ENCODE results near the gene ZNF709. TPM values are rescaled to one million over a fixed set of nuclear protein-coding genes. Genes with fewer than 3 reads are reported as not detected.
A peak's percentile ranks its signal among the peaks of the same experiment; 100 is the strongest.
"Not testable (repeated sequence)": the region's sequence is repeated elsewhere in the genome, so short reads cannot be mapped to it uniquely, and the experiment has no call there.

Gene ZNF709
- total RNA-seq: 1 to 10 TPM in 1 of 3 donors, under 1 TPM in 2; 0.58 to 1.4 (median 0.87) TPM

GRCh38 chr19:12484371-12485051 lies at the start of gene ZNF709:
TSS of gene ZNF709 (minus strand) at chr19:12484816. CDS start at chr19:12484657, 159 bp downstream.
- peak; percentile 100 for ATAC-seq
- H3K9me3 Mint-ChIP-seq: no peaks in the 10 kb centered on the region
- peaks cover 27% of the 10 kb centered on the region for H3K4me1 Mint-ChIP-seq (ENCODE audit: low read depth)
- H3K27me3 Mint-ChIP-seq (ENCODE audit: low read depth): no peaks in the 10 kb centered on the region
- no peaks in the 10 kb centered on the region for H3K36me3 Mint-ChIP-seq (ENCODE audit: insufficient read depth)
- H3K4me3 Mint-ChIP-seq: peak within 1 kb of the TSS; percentile 92
- peak; percentile 87 for DNase-seq

GRCh38 chr19:12527034-12527836 lies 42.6 kb upstream of the ZNF709 start:
- ATAC-seq (no peak), DNase-seq (no peak)
- H3K4me3 Mint-ChIP-seq: no peak overlapping the region
- H3K4me1 Mint-ChIP-seq (ENCODE audit: low read depth): peaks cover 2% of the 10 kb centered on the region
- H3K9me3 Mint-ChIP-seq: peaks cover 49% of the 10 kb centered on the region
- H3K36me3 Mint-ChIP-seq (ENCODE audit: insufficient read depth): peaks cover 76% of the 10 kb centered on the region
- H3K27me3 Mint-ChIP-seq (ENCODE audit: low read depth): no peaks in the 10 kb centered on the region

DNA sequence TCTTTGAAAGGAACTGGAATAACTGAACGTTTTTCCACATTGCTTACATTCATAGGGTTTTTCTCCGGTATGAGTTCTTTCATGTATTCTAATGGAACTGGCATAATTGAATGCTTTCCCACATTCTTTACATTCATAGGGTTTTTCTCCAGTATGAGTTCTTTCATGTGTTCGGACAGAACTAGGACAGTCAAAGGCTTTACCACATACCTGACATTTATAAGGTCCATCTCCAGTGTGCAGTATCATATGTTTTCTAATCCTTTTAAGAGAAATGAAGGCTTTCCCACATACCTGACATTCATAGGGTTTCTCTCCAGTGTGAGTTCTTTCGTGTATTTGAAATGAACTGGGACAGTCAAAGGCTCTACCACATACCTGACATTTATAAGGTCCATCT lies 41.9 kb upstream of the ZNF709 start:
- Mint-ChIP-seq H3K27me3 (ENCODE audit: low read depth) (no peaks in the 10 kb centered on the region), H3K4me1 (ENCODE audit: low read depth) (peaks cover 2% of the 10 kb centered on the region)

GRCh38 chr19:12521996-12522395 lies 37.4 kb upstream of the ZNF709 start:
- peaks cover 51% of the 10 kb centered on the region for H3K9me3 Mint-ChIP-seq

More for the DNA sequence above, 41.9 kb upstream of the ZNF709 start:
- H3K4me3 Mint-ChIP-seq: no peak overlapping the region
- DNase-seq (no peak), ATAC-seq (no peak)
- H3K36me3 Mint-ChIP-seq (ENCODE audit: insufficient read depth): peaks cover 76% of the 10 kb centered on the region
- H3K9me3 Mint-ChIP-seq: peaks cover 52% of the 10 kb centered on the region

DNA sequence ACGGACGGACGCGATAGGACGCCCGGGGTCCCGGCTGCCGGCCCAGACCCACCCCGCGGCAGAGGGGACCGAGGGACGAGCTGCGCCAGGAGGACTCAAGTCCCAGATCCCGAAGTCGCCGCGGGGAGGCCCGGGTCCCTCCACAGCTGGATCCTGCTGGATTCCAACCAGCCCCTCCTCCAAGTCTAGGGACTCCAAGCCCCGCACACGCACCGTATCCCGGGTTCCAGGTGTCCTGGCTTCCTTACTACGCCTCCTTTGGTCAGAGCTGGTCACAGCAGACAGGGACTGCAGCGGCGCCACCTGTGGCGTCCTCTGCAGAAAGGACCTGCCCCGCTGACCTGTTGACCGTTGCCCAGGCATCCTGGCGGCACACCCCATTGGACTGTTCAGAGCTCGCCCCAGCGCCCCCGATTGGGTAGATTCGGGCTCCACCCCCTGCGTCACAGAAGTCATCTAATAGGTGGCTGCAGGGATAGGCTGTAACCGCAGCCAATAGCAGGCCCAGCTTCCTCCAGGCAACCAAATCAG lies 29.0 kb upstream of the ZNF709 start:
- H3K27me3 Mint-ChIP-seq (ENCODE audit: low read depth): peaks cover 4% of the 10 kb centered on the region
- no peak overlapping the region for H3K4me3 Mint-ChIP-seq
- H3K4me1 Mint-ChIP-seq (ENCODE audit: low read depth): no peaks in the 10 kb centered on the region

More at GRCh38 chr19:12521996-12522395, 37.4 kb upstream of the ZNF709 start:
- Mint-ChIP-seq H3K4me3 (no peak overlapping the region), H3K27me3 (ENCODE audit: low read depth) (no peaks in the 10 kb centered on the region), H3K4me1 (ENCODE audit: low read depth) (no peaks in the 10 kb centered on the region), H3K36me3 (ENCODE audit: insufficient read depth) (peaks cover 52% of the 10 kb centered on the region)
- ATAC-seq (no peak), DNase-seq (no peak)

DNA sequence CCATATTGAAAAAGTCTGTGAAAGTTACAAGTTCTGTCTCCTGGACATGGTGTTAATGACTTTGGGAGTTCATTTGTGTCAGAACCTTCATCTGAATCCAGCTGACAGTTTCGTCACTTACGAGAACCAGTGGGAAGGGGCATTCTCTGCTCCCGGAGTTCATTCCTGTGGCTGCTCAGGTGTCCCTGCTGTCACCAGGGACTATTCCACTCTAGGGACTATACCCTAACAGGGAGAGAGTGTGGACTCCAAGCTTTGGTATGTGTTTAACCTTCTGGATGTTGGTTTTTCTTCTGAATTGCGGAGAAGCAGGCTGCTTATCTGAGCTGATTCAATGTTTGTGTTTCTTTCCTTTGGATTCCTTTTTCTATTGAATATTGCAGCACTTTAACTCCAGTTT lies 12.4 kb upstream of the ZNF709 start:
- Mint-ChIP-seq H3K27me3 (ENCODE audit: low read depth) (no peaks in the 10 kb centered on the region), H3K9me3 (peaks cover 3% of the 10 kb centered on the region), H3K4me1 (ENCODE audit: low read depth) (peaks cover 13% of the 10 kb centered on the region), H3K36me3 (ENCODE audit: insufficient read depth) (no peaks in the 10 kb centered on the region), H3K4me3 (no peak overlapping the region)
- no peak for ATAC-seq
- DNase-seq: no peak

More for the DNA sequence above, 29.0 kb upstream of the ZNF709 start:
- H3K36me3 Mint-ChIP-seq (ENCODE audit: insufficient read depth): peaks cover 6% of the 10 kb centered on the region
- H3K9me3 Mint-ChIP-seq: peaks cover 9% of the 10 kb centered on the region
- ATAC-seq (no peak), DNase-seq (no peak)

DNA sequence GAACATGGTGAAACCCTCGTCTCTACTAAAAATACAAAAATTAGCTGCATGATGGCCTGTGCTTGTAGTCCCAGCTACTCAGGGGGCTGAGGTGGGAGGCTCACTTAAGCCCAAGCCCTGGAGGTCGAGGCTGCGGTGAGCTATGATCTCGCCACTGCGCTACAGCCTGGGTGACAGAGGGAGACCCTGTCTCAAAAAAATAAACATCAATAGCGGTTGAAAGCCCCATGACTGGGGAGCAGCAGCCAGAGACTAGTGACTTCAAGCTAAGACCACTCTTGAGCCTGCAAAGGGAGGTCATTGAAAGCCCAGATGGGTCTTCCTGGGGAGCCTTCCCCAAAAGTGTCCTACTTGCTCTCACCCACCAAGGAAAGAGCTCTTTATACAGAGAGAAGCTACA lies 11.9 kb upstream of the ZNF709 start:
- no peaks in the 10 kb centered on the region for H3K36me3 Mint-ChIP-seq (ENCODE audit: insufficient read depth)
- peak overlapping the region; percentile 82 for H3K4me3 Mint-ChIP-seq
- no peaks in the 10 kb centered on the region for H3K27me3 Mint-ChIP-seq (ENCODE audit: low read depth)
- no peak for DNase-seq
- peaks cover 3% of the 10 kb centered on the region for H3K9me3 Mint-ChIP-seq
- peaks cover 13% of the 10 kb centered on the region for H3K4me1 Mint-ChIP-seq (ENCODE audit: low read depth)
- ATAC-seq: no peak

DNA sequence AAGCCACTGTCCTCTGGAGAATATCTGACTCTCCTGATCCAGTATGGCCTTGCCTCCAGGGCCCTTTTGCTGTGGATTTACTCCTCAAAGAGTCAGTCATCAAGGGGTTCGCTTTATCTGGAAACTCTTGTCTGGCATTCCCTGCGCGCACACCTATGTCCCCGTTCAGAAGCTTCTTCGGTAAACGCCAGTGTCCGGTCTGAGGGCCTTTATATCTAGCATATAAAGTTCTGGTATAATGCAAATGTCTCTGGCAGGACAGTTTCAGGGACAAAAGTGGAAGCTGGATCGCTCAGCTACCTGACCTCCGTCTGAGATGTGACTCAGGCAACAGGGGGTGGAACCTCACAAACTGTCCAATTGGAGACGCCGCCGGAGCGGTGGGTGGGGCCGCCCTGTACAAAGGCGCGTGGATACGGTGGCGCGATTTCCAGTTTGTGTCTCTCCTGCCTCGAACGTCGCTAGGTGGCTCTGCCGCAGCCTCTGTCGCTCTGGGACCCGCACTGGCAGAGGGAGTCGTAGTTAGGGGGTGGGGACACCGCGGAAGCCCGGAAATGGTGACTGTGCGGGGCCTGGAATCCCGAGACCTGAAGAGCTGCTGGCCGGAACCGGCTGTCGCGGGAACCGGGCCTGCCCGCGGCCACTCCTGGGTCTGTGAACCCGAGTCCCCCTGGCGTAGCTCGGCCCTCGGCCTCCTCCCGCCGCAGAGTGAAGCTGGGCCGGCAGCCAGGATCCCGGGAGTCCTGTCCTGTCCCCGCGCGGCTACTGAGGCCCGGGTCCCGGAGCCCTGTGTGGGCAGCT lies 10.6 kb upstream of the ZNF709 start:
- H3K36me3 Mint-ChIP-seq (ENCODE audit: insufficient read depth): no peaks in the 10 kb centered on the region
- peak overlapping the region; percentile 82 for H3K4me3 Mint-ChIP-seq
- no peaks in the 10 kb centered on the region for H3K27me3 Mint-ChIP-seq (ENCODE audit: low read depth)
- peaks cover 3% of the 10 kb centered on the region for H3K9me3 Mint-ChIP-seq
- ATAC-seq (peak; percentile 99 to 100), DNase-seq (peak; percentile 92)
- peaks cover 13% of the 10 kb centered on the region for H3K4me1 Mint-ChIP-seq (ENCODE audit: low read depth)

DNA sequence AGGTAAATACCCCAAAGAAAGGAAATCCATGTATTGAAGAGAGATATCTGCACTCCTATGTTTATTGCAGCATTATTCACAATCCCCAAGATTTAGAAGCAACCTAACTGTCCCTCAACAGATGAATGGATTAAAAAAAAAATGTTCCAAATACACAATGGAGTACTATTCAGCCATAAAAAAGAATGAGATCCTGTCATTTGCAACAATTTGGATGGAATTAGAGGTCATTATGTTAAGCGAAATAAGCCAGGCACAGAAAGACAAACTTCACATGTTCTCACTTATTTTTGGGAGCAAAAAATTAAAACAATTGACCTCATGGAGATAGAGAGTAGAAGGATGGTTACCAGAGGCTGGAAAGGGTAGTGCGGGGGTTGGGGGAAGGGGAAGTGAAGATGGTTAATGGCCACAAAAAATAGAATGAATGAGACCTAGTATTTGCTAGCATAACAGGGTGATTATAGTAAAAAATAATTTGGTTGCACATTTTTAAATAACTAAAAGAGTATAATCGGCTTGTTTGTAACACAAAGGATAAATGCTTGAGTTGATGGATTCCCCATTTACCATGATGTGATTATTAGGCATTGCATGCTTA lies 9.7 kb upstream of the ZNF709 start:
- H3K36me3 Mint-ChIP-seq (ENCODE audit: insufficient read depth): no peaks in the 10 kb centered on the region

DNA sequence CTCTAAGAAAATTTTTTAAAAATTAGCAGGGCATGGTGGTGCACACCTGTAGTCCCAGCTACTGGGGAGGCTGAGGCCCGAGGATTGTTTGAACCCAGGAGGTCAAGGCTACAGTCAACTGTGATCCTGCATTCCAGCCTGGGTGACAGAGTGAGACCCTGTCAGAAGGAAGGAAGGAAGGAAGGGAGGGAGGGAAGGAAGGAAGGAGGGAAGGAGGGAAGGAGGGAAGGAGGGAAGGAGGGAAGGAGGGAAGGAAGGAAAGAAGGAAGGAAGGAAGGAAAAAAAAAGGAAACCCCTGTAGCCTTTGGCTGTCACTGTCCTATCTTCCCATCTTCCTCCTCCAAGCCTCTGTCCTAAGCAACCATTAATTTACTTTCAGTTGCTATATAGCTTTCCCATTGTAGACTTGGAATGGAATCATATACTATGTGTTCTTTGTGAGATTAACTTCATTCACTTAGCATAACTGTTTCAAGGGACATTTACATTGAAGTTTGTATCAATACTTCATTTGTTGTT lies 1.7 kb upstream of the ZNF709 start:
- not testable (repeated sequence) for H3K36me3 Mint-ChIP-seq (ENCODE audit: insufficient read depth); DNase-seq; H3K9me3 Mint-ChIP-seq; H3K27me3 Mint-ChIP-seq (ENCODE audit: low read depth); H3K4me3 Mint-ChIP-seq; ATAC-seq
- H3K4me1 Mint-ChIP-seq (ENCODE audit: low read depth): peaks cover 26% of the 10 kb centered on the region

More for the DNA sequence above, 9.7 kb upstream of the ZNF709 start:
- no peak for ATAC-seq
- Mint-ChIP-seq H3K9me3 (peaks cover 3% of the 10 kb centered on the region), H3K4me1 (ENCODE audit: low read depth) (peaks cover 13% of the 10 kb centered on the region), H3K4me3 (peak overlapping the region; percentile 54), H3K27me3 (ENCODE audit: low read depth) (no peaks in the 10 kb centered on the region)
- DNase-seq: no peak

- Mint-ChIP-seq H3K4me1 (ENCODE audit: low read depth) (peaks cover 26% of the 10 kb centered on the region), H3K4me3 (peak overlapping the region; percentile 92), H3K27me3 (ENCODE audit: low read depth) (no peaks in the 10 kb centered on the region), H3K9me3 (no peaks in the 10 kb centered on the region), H3K36me3 (ENCODE audit: insufficient read depth) (no peaks in the 10 kb centered on the region)
- DNase-seq (no peak), ATAC-seq (no peak)
These were observed 955 bp upstream of the ZNF709 start for GRCh38 chr19:12485571-12485970.

DNA sequence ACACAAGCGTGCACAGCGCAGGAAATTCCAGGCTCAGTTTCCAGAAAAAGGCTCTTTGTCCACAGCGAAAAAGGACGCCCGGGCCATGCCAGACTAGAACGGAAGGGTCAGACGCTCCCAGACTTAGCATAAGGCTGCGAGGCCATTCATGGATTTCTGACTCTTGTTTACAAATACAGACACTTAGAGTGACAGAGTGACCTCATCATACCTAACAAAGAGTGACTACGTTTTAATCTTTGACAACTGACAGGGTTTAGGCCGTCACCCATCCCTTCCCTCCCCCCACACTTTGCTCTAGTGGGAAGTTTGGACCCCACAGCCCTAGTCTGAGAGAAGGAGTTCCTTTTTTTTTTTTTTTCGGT lies 418 bp upstream of the ZNF709 start:
- Mint-ChIP-seq H3K4me3 (peak overlapping the region; percentile 92), H3K27me3 (ENCODE audit: low read depth) (no peaks in the 10 kb centered on the region), H3K4me1 (ENCODE audit: low read depth) (peaks cover 26% of the 10 kb centered on the region), H3K36me3 (ENCODE audit: insufficient read depth) (no peaks in the 10 kb centered on the region), H3K9me3 (no peaks in the 10 kb centered on the region)
- ATAC-seq: peak in 1 of 2 donors; percentile 6
- no peak for DNase-seq

GRCh38 chr19:12484011-12484370 lies 625 bp downstream of the ZNF709 start:
- Mint-ChIP-seq H3K36me3 (ENCODE audit: insufficient read depth) (no peaks in the 10 kb centered on the region), H3K27me3 (ENCODE audit: low read depth) (no peaks in the 10 kb centered on the region), H3K4me3 (peak overlapping the region; percentile 92), H3K9me3 (no peaks in the 10 kb centered on the region), H3K4me1 (ENCODE audit: low read depth) (peaks cover 29% of the 10 kb centered on the region)
- DNase-seq (no peak), ATAC-seq (no peak)

All from activated T-cell treated with anti-CD3 and anti-CD28 coated beads, Interleukin-2, amount 50 U/mL, for 4 hours (primary cell).